ENCODE results near the gene CBLIF.

The CBLIF gene

GRCh38 chr11:59846556-59846955 lies 1.3 kb upstream of the CBLIF start:
- TF ChIP-seq CTCF (IDR thresholded peaks at IDR 0.05; ENCODE audit: extremely low read depth, missing control alignments) = no peak
- no peak for DNase-seq (ENCODE audit: low spot score)

- no peak for TF ChIP-seq CTCF (IDR thresholded peaks at IDR 0.05; ENCODE audit: extremely low read depth, missing control alignments)
- no peak for DNase-seq (ENCODE audit: low spot score)
These were observed 3.0 kb downstream of the CBLIF start for GRCh38 chr11:59842316-59842715.

GRCh38 chr11:59841514-59841913 lies 3.8 kb downstream of the CBLIF start:
- DNase-seq (ENCODE audit: low spot score) = no peak
- TF ChIP-seq CTCF (IDR thresholded peaks at IDR 0.05; ENCODE audit: extremely low read depth, missing control alignments) = no peak

- no peak for TF ChIP-seq CTCF (IDR thresholded peaks at IDR 0.05; ENCODE audit: extremely low read depth, missing control alignments)
- DNase-seq (ENCODE audit: low spot score) = no peak
These were observed 5.7 kb downstream of the CBLIF start for GRCh38 chr11:59839615-59840014.

- TF ChIP-seq CTCF (IDR thresholded peaks at IDR 0.05; ENCODE audit: extremely low read depth, missing control alignments) = no peak
- DNase-seq (ENCODE audit: low spot score) = no peak
These were observed 11.7 kb downstream of the CBLIF start for GRCh38 chr11:59833602-59834001.

GRCh38 chr11:59829358-59829757 lies 15.9 kb downstream of the CBLIF start:
- no peak for DNase-seq (ENCODE audit: low spot score)
- no peak for TF ChIP-seq CTCF (IDR thresholded peaks at IDR 0.05; ENCODE audit: extremely low read depth, missing control alignments)

- TF ChIP-seq CTCF (IDR thresholded peaks at IDR 0.05; ENCODE audit: extremely low read depth, missing control alignments) = peak; percentile 33
- DNase-seq (ENCODE audit: low spot score) = peak; percentile 47
These were observed 22.2 kb downstream of the CBLIF start for GRCh38 chr11:59822989-59823566.
